Hepatocyte (in vitro differentiated cells): Measurements from ENCODE around the gene HECTD4.

ENCODE experiments used
- CTCF ChIP-seq: fragments of 200-600 bp; sonication (generic); IDR thresholded peaks from 2 replicates; pipeline ENCODE4 v1.5.1; 2016; ENCODE audit warnings: antibody characterized with exemption, mild to moderate bottlenecking; ENCODE audit not compliant: poor library complexity
- EZH2 ChIP-seq: fragments of 200-600 bp; sonication (generic); IDR thresholded peaks from 2 replicates; pipeline ENCODE4 v1.6.1; 2016; ENCODE audit warnings: antibody characterized with exemption, mild to moderate bottlenecking, borderline replicate concordance
- EZH2phosphoT487 ChIP-seq: fragments of 200-600 bp; sonication (generic); IDR thresholded peaks from one replicate; pipeline ENCODE4 v1.6.1; 2018; ENCODE audit warnings: antibody characterized with exemption, mild to moderate bottlenecking, low read depth, moderate library complexity; ENCODE audit not compliant: unreplicated experiment, severe bottlenecking

- TF ChIP-seq CTCF (no peak), EZH2 (no peak), EZH2phosphoT487 (no peak)
Observed at GRCh38 chr12:112149596-112149995, 232.6 kb downstream of the HECTD4 start.
